Stimulated activated CD8-positive, alpha-beta memory T cell treated with anti-CD3 and anti-CD28 coated beads, Interleukin-4, amount 100 ng/mL, for 24 hours (primary cell): ENCODE measurements around the gene COBL.
"Not testable (repeated sequence)": the region's sequence is repeated elsewhere in the genome, so short reads cannot be mapped to it uniquely, and the experiment has no call there.

Source experiments
- DNase-seq: peaks from one replicate; pipeline ENCODE4 v3.0.0-alpha.2; 2020; ENCODE audit warnings: low read depth

Gene COBL

DNA sequence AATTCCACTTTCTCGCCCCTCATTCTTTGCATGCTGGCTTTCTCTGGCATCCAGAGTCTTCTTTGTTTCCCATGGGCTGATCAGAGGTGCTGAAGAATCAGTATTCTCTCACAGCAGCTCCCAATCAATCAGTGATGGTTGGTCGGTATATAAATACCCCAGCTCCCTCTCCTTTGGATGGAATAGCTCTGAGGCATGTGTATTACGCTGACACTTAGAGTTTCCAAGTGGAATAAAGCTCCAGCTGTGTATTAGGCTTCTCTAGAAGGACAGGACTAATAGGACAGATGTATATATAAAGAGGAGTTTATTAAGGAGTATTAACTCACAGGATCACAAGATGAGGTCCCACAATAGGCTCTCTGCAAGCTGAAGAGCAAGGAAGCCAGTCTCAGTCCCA lies 315.7 kb downstream of the COBL start:
- no peak for DNase-seq

DNA sequence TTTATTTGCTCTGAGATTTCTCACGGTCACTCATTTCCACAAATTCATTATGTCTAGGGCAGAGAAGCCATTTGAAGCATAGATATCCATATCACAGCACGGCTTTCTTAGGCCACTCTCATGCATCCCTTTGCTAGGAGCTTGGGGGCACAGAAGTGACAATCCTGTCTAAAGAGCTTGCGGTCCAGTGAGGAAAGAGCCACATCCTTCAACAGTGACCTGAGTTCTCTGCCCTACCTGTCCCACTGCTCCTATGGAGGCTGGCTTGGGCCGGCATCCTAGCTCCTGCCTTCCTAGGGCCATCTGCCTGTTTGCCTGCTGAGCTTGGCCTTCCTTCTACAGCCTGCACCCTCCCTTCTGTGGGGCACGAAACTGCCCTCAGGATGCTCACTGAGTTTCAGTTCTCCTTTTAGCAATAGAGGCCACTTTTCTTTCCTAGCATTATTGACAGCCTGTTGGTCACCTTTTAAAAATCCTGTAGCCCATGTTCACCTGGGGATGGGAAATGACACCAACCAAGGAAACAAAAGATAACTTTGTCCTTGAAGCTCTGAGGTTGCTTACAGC lies 321.8 kb downstream of the COBL start:
- DNase-seq = no peak

DNA sequence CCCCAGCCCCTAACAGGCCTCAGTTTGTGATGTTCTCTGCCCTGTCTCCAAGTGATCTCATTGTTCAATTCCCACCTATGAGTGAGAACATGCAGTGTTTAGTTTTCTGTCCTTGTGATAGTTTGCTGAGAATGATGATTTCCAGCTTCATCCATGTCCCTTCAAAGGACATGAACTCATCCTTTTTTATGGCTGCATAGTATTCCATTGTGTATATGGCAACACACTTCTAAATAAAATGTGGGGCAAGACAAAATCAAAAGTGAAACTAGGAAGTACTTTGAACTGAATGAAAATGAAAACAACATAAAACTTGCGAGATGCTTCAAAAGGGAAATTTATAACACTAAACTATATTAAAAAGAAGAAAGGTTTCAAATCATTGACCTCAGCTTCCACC lies 326.4 kb downstream of the COBL start:
- DNase-seq = not testable (repeated sequence)

- no peak for DNase-seq
These were observed 327.6 kb downstream of the COBL start for GRCh38 chr7:50988988-50989387.

- no peak for DNase-seq
These were observed 328.1 kb downstream of the COBL start for GRCh38 chr7:50988465-50988864.

DNA sequence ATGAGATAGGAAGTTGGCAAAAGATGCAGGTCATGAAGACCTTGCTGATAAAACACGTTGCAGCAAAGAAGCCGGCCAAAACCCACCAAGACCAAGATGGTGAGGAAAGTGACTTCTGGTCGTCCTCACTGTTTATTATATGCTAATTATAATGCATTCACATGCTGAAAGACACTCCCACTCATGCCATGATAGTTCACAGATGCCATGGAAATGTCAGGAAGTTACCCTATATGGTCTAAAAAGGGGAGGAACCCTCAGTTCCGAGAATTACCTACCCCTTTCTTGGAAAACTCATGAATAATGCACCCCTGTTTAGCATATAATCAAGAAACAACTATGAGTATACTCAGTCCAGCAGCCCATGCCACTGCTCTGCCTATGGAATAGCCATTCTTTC lies 331.5 kb downstream of the COBL start:
- DNase-seq = no peak

DNA sequence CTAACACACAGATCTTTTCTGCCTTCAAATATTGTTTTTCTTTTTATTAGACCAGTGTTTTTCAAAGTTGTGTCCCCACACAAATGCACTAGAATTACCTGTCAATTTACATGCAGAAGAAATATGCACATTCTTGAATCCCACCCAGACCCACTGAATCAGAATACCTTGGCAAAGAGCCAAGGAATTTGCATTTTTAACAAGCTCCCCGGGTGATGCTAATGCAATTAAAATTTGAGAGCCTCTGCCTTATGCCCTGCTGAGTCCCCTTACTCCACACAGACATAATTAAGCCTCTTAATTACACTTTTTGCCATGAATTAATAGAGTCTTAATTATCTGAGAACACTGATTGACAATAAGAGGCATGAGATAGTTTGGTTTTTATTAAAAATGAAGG lies 332.8 kb downstream of the COBL start:
- no peak for DNase-seq

- no peak for DNase-seq
These were observed 334.0 kb downstream of the COBL start for GRCh38 chr7:50982626-50983025.

DNA sequence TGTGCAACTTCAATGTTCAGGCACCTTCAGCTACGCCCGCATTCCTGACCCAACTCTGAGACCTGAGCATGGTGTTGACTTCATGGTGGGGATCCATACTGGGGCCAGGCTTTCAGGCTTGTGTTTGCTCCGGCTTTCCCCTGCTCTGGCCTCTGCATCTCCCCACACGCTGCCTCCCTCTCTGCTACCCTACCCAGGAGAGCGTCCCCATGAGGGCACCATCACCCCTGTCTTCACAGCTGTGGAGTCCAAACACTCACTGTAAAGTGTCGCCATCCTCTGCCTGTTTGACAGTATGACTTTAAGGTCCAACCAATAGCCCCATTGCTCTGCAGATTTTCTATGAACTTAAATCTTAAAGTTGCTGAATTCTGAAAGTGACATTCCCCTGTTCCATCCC lies 334.9 kb downstream of the COBL start:
- no peak for DNase-seq

DNA sequence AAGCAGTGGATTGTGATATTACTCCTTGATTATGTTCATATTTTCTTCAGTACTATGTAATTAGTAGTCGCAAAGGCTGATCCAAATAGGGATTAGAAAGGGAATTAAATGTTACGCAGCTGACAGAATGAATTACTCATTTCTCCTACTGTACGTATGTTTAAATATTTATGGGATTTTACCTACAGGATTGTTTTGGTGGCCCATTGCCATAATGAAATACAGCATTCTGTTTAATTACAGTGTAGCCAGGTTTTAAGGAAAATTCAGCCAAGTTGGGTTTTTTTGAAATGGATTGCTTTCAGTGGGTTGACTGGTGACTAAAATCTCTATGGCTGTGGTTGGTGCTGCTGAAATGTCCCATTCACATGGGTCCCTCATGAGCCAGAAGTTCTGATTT lies 336.2 kb downstream of the COBL start:
- no peak for DNase-seq

DNA sequence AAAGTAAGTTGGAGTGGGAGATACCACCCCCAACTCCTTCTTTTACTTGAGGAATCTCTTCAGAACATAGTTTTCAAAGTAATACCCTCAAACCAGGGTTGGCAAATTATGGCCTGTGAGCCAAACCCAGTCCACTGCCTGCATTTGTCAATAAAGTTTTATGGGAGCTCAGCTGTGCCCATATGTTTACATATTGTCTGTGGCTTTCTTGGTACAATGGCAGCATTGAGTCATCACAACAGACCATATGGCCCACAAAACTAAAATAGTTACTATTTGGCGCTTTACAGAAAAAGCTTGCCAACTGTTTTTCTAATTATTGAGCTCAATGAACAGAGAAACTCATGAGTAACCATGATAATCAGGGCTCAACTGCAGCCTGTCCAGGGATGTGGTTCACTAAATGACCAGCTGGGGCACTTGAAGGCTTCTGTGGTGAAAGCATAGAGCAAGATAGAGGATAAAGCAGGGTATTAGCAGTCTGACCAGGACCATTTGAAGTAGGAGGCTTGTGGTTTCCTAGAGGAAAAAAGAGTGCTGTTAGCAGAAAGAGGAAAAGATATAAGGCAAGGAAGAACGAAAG lies 337.9 kb downstream of the COBL start:
- no peak for DNase-seq

- no peak for DNase-seq
These were observed 339.2 kb downstream of the COBL start for GRCh38 chr7:50977421-50977820.

- DNase-seq = no peak
These were observed 340.5 kb downstream of the COBL start for GRCh38 chr7:50976064-50976463.

- DNase-seq = no peak
These were observed 342.4 kb downstream of the COBL start for GRCh38 chr7:50974240-50974639.

GRCh38 chr7:50973814-50974213 lies 342.8 kb downstream of the COBL start:
- no peak for DNase-seq

DNA sequence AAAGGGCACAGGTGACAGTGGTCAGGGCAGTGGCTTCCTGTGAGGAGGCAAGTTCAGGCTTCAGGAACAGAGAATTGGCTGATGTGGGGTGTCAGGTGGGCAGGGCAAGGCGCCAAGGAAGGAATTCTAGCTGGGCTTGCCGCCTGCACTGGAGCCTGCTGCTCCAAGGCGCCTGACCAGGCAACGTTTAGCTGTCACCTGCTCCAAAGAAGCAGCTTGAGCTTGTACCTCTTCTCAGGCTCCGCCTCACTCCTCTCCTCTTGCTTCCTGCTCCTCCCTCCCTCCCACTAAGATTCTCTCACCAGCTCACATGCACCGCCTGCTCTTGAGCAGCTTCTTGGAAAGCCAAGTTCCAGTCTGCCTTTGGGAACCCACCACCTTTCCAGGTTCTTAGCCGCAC lies 346.5 kb downstream of the COBL start:
- DNase-seq = no peak
